KG1 (cell line): ENCODE data around the gene MYO3A.

Source experiments
- DNase-seq: peaks from one replicate; lab custom pipeline; 2025; lab: John Stamatoyannopoulos, UW

The MYO3A gene

DNA sequence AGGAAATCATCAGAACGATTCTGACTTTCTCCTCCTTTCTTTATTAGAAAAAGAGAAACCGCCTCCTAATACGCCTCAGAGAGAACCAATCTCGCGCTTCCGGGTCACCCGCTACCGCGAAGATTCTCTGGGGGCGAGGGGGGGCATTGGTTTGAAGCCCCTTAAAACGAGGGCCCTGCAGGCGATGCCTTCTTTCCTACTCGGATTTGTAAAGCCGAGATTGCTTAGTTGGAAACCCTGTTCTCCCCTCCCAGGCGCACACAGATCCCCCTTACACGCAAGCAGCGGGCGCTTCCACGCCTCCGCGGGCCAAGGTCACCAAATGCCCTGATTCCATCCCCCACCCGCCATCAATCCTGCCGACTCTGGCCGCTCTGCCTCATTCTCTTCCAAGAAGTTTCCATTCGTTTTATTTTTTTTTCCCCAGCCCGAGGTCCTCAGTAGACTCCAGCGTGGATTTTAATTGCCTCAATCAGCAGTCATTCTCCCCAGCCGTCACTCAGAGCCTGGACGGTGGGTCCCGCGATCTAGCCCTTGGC is 281.4 kb downstream of the MYO3A start:
- no peak for DNase-seq

DNA sequence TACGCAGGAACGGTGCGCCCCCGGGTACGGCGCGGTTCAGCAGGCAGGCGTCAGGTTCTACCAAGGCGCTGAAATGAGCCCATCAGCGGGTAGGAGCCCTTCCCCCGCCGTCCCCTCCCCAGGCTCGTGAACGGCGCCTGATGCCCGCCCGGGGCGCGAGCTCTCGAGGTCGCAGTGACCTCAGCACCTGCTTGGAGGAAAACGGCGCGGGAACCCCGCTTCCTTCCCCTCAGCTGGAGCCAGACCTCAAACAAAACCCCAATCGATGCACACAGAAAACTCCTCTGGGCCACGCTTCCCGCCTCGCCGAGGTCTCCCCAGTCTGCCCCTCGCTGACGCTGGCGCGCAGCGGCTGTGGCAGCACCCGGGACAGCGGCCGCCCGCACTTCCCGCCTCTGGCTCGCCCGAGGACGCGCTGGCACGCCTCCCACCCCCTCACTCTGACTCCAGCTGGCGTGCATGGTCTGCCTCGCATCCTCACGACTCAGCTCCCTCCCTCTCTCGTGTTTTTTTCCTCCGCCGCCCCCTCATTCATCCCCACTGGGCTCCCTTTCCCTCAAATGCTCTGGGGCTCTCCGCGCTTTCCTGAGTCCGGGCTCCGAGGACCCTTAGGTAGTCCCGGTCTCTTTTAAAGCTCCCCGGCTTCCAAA is 282.0 kb downstream of the MYO3A start:
- no peak for DNase-seq

DNA sequence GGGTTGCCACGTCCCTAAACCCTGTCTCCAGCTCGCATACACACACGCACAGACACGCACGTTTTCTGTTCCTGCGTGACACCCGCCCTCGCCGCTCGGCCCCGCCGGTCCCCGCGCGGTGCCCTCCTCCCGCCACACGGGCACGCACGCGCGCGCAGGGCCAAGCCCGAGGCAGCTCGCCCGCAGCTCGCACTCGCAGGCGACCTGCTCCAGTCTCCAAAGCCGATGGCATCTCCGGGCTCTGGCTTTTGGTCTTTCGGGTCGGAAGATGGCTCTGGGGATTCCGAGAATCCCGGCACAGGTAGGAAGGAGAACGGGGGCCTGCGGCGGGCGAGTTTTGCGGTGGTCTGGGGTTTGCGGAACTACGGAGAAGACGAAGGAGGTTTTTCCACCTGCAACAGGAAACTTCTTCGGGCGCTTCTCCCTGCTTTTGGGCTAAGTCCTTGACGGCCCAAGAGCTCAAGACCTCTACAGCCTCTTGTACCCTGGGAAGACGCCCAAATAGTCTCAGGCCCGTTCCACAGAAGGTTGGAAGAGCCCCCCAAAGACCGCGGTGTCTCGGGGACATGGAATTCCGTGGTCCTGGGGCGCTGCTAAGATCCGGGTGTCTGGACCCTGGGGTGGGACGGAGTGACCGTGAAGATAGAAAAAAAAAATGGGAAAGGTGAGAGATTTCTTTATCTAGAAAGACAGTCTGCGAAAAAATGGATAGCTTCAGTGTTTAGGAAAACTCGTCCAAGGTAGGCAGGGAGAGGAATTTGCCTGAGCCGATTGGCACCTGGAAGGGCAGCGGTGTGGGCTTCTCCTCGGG is 282.8 kb downstream of the MYO3A start, which contains the start of gene GAD2:
Gene GAD2, plus strand, starts transcription at position 190 of the 811 bp plus-strand sequence. Its CDS starts 36 bp downstream, at position 226.
- no peak for DNase-seq

DNA sequence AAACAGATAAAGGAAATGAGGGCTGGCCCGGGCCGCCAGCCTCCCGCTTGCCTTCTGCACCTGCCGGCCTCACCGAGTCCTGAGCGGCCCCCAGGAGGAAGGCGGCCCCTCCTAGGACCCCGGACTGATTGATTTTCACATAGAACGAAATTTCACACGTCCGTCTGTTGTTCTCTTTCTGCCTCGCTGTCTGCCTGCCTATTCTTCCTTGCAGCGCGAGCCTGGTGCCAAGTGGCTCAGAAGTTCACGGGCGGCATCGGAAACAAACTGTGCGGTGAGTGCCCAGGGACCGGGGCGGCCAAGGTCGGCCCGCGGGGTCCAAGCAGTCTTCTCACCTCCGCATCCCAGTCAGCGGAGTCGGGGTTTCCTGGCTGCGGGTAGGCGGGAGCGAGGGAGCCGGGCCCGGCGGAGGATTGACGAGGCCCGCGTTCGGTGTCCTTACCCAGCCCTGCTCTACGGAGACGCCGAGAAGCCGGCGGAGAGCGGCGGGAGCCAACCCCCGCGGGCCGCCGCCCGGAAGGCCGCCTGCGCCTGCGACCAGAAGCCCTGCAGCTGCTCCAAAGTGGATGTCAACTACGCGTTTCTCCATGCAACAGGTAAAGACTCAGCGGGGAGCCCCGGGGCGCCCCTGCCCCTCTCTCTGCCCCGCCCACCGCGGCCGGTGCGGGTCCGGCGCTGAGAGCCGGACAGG is 283.5 kb downstream of the MYO3A start:
- DNase-seq, result no peak

DNA sequence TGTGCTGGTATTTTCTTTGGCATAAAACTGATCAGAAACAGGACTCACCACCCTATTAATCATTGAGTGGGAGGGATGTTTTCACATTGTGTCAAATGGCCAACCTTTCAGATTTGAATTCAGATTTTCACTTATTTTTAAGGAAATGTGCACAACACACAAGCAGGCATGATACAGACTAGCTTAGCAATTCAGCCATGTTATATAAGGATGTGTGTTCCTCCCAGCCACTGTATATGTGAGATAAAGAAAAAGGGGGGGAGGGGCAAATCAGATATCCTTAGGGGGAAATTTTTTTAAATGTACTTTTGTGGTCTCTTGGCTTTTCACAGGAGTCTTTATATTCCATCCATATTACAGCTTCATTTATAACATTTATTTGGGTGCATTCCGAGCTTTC is 285.6 kb downstream of the MYO3A start:
- DNase-seq, result no peak

DNA sequence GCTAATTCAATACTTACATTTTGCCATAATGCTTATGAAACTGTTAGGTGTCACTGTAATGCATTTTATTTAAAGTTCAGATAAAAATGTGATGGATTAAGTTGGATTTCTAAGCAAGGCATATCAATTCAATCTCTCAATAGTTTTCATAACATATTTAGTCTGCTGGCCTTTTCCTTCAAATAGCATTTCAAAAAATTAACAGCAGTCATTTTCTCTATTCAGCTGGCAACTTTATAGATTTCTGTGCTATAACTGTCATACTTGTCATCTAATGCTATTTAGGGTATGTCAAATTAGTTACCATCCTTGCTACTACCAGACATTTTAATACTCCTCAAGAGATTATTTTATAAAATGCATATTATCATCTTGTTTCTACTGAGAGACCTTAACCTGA is 286.9 kb downstream of the MYO3A start:
- DNase-seq, result no peak

DNA sequence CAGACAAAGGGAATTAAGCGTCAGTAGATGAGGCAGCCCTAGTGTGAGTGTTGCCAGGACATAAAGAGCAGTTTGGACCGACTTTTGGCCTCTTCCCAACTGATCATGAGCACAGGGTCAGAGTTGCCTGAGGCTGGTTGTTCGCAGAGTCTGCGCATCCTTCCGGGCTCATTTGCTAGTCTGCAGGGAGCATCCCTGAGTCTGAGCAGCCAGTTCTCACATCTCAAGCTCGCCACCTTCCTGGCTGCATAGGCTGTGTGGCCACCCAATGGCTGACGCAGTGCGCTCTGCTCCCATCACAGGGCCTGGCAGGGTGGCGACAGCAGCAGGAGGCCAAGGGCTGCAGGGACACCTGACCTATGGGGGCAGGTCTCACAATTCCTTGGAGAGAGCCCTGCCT is 287.5 kb downstream of the MYO3A start:
- no peak for DNase-seq

DNA sequence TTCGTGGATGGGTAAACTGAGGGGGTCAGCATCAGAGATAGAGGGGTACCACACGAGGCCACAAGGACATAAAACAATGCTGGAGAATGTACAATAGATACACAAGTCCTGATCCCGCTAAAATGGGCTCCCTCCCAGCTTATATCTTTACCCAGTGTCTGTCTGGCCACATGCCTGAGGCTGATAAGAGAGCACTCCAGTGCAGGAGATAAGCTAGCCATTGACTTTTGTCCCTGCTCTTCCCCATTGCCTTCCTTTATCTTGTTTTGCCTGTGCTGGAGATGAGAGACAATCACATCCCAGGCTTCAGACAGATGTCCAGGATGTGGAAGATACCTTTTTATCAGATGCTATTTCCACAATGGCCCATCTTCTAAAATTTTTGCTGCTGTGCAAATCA is 288.5 kb downstream of the MYO3A start:
- no peak for DNase-seq

DNA sequence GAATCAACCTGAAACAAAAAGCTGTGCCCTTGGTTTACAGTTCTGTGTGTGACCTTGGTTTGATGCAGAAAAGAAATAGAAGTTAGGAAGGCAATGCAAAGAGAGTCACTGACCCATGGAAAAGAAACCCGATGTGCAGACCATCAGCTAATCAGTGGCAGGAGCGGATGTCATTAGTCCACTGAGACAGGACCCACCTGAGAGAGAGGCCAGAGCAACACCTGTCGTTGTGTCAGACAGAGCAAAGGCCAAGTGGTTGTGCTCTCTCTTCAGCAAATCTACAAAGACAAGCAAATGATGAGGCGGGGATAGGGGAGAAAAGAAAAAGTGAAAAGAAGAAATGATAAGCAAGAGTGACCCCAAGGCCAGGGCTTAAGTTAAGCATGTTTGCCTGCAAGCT is 291.3 kb downstream of the MYO3A start:
- DNase-seq, result no peak

DNA sequence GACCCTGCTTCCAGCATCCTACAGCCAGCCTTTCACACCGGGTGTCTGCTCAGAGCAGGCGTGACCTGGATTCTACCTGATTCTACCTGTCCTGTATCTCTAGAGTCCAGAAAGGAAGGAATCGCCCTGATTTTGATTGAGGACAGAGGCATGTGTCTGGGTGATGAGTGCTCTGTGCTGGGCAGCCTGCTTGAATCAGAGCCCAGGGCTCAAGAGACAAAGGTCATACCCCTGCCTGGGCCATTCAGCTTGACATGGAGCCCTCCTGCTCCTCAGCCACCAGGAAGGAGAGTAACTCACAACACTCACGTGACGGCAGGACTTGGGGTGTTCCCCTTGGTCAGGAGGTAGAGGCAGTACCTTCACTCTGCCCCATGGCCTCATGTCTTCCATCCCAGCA is 293.8 kb downstream of the MYO3A start:
- DNase-seq, result no peak

DNA sequence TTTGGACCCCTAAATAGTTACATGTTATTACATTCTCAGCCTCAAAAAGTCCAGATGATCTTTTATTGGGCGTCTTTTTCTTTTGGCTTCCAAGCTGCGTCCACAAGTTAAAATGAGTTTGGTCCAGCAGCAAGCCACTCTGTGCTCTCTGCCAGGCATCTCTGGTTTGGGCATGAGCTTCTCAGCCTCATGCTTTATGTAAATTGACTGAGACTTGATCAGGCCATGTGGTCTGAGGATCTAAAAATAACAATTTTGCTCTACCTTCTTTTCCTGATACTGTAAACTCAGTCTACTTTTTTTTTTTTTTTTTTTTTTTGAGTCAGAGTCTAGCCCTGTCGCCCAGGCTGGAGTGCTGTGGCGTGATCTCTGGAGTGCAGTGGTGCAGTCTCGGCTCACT is 298.1 kb downstream of the MYO3A start:
- DNase-seq, result no peak

DNA sequence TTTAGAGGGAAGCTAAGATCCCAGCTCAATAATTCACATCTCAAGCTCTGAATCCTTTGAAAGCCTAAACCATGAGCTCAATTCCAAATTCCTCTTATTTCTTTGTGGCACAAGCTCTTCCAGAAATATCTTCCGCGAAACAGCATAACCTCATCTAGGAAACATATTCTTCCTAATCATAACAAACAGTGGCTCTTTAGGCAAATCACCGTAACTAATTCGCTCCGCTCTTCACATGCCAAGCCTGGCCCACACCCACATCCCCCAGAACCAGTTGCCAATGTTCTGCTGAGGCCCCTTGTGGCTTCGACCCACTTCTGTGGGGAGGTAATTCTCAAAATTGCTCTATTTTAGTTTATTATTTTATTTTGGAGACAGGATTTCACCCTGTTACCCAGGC is 301.7 kb downstream of the MYO3A start:
- DNase-seq, result no peak

DNA sequence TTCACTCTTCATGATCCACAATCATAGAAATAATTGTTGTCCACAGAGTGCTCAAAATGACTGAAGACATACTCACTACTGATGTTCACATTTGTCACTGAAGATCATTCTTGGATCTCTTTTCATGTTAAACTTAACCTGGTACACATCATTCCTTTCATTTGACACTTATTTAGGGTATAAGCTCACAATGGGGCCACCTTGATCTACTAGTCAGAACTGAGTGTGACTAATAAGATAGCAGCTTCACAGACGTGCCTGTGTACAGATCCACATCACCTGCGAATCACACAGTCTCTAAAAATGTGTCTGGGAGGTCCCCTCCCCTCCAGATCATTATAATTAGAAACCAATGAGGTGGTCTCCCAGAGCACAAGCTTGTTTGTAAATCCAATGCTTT is 304.3 kb downstream of the MYO3A start:
- no peak for DNase-seq

DNA sequence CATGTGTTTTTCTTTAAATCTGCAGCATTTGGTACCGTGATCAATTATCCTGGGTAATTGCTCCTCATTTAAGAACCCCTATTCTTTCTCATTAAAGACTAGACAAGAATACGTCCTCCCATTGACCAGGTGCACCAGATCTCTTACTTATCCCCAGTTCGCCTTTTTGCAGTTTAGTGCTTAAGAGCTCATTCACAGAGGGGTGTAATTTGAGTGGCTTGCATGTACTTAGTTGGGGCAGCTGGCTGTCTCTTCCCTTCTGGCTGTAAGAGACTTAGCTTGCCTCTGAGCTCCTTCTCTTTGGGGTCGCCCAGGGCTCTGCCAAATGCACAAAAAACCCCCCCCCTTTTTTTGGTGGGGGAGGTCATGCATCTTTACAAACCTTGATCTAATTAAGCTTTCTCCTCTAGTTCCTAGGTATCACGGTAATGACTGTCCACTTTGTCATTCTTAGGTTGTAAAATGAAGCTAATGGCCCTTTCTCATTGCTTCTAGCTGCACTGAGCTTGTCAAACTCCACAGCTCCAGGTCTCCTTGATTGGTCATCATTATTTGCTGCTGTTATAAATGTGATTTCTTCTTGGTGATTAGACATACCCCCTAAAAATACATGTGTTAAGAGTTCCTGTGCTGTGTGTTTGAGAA is 308.8 kb downstream of the MYO3A start:
- no peak for DNase-seq

DNA sequence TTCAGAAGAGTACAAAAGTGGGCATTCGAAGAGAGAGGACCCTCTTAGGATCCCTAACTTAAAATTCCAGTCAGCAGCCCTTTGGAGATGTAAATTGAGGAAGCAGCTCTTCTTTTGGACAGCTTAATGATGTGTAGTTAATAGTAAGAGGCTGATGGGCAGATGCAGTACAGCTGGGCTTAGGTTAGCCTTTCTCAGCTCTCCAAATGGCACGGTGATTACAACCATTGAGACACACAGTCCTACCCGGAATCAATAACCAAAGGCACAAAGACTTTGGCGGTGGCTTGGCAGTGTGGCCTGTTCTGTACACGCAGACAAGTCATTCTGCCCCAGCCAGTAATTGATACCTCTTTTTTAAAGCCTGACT is 309.3 kb downstream of the MYO3A start:
- no peak for DNase-seq

DNA sequence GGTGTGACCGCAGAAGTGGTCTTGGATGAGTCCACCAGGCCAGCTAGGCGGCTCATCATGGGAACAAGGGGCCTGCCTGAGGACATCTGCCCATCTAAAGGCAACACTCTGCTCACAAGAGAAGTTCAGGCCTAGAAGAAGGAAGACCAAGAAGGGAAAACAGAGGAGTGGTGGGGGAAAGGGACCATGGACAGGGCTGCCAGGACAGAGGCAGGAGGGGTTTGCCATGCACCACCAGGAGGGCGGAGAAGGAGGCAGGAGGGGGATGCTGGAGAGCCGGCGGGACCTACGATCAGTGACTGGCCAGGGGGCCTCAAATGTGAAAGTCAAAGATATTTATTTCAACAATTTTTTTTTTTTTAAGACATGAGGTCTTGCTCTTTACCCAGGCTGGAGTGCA is 315.7 kb downstream of the MYO3A start:
- no peak for DNase-seq

DNA sequence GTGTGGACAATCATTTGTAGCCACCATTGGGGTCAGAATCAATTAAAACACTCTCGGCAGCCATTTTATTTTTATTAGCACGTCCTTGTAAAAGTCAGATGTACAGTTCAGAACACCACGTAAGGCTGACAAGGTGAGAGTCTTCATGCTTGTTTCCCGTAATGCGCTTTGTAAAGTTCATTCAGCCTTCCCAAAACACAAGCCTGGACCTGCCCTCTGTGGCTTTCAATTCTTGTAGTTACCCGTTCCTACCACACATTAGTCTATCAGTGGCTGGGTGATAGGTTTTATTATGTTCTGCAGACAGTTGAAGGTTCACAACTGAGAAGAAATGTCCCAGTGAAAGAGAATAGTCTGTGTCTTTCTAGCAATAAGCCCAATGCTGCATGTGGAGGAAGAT is 317.9 kb downstream of the MYO3A start:
- no peak for DNase-seq

DNA sequence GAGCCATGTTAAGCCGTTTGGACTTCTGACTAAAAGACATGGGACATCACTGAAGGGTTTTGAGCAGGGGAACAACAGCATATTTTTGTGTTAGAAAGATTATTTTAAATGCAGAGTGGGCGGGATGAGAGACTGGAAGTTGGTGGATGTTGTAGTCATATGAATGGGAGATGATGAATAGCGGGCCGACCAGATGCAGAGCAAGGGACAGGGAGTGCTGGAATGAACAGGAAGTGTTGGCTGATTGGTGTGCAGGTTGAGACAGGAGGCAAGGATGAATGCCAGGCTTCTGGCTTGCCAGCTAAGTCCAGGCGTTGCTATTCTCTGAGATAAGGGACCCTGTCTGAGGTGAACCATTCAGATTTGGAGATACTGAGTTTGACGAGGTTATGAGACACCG is 320.6 kb downstream of the MYO3A start:
- no peak for DNase-seq

DNA sequence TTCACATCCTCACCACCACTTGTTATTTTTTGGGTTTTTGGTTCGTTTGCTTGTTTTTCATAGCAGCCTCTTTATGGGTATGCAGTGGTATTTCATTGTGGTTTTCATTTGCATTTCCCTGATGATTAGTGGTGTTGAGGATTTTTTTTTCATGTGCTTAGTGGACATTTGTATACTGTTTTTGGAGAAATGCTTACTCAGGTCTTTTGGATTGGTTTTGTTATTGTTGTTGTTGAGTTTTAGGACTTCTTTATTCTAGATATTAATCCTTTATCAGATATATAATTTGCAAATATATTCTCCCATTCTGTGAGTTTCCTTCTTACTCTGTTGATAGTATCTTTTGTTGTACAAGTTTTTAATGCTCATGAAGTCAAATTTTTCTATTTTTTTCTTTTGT is 325.3 kb downstream of the MYO3A start:
- no peak for DNase-seq
